HepG2 (cell line): ENCODE measurements around the gene TFPI2. TPM values are rescaled to one million over a fixed set of nuclear protein-coding genes. Genes with fewer than 3 reads are reported as not detected.
A peak's percentile ranks its signal among the peaks of the same experiment; 100 is the strongest.

Experiments used
- ATAC-seq: fragments of 200-7000 bp; cut with Tn5 transposase; 3 replicates; pipeline ENCODE4 v1.9.1; 2020; ENCODE audit warnings: mild to moderate bottlenecking, moderate library complexity
- BruUV-seq: library from RNA; stranded (reverse); fragments of 400-500 nt; replicated peaks from 2 replicates; lab custom pipeline; 2021; lab: Mats Ljungman, UMichigan
- CTCF ChIA-PET: fragments of 300-600 bp; formaldehyde crosslinking; extraction: SDS; loops from one replicate; lab custom pipeline; 2021; ENCODE audit warnings: low total read pairs, inconsistent platforms, low intra/inter-chr PET ratio; lab: Yijun Ruan, JAX
- POLR2A ChIA-PET: fragments of 350-600 bp; sonication (Branson Sonifier 250); formaldehyde crosslinking; loops from one replicate; lab custom pipeline; 2020; ENCODE audit warnings: antibody characterized with exemption, inconsistent platforms; lab: Yijun Ruan, JAX
- DNase-seq: peaks from one replicate; pipeline ENCODE4 v3.0.0-alpha.2; 2015; ENCODE audit warnings: low spot score
- FAIRE-seq: peaks from 3 replicates; lab custom pipeline; 2011; peaks lifted over from hg19 to GRCh38; lab: Jason Lieb, UNC
- H2AFZ ChIP-seq: one replicate; pipeline ENCODE4 v1.6.1; 2011; ENCODE audit warnings: low read length, inconsistent platforms
- H3K27ac ChIP-seq: fragments of 300-600 bp; 3 replicates; pipeline ENCODE4 v1.8.0; 2011; ENCODE audit warnings: mixed run types, mild to moderate bottlenecking, mixed read lengths, low read length, inconsistent platforms; ENCODE audit not compliant: insufficient read depth; ENCODE audit errors: extremely low read length
- H3K27me3 ChIP-seq, 2 experiments: fragments of 200-600 bp in 1 of 2; 2 replicates in 1 of 2; 3 replicates in 1 of 2; pipeline versions ENCODE4 v1.6.0 to v1.8.0; 2011; ENCODE audit warnings: low read length in 2 of 2, mild to moderate bottlenecking in 2 of 2, moderate library complexity in 2 of 2, inconsistent platforms in 1 of 2; ENCODE audit not compliant: insufficient read depth in 2 of 2, control insufficient read depth in 1 of 2
- H3K36me3 ChIP-seq, 2 experiments: fragments of 200-600 bp in 1 of 2; replicated peaks in 1 of 2; 2 replicates in 1 of 2; 3 replicates in 1 of 2; pipeline versions ENCODE4 v1.5.1 to v1.8.0; 2011; ENCODE audit warnings: low read length in 2 of 2, inconsistent platforms in 1 of 2; ENCODE audit not compliant: insufficient read depth in 2 of 2, control insufficient read depth in 1 of 2
- H3K4me1 ChIP-seq: 2 replicates; pipeline ENCODE4 v1.5.1; 2012; ENCODE audit warnings: low read length, inconsistent platforms; ENCODE audit not compliant: insufficient read depth
- H3K4me2 ChIP-seq: 2 replicates; pipeline ENCODE4 v1.6.0; 2011; ENCODE audit warnings: low read depth, low read length, inconsistent platforms
- H3K4me3 ChIP-seq, 3 experiments: fragments of 200-600 bp in 1 of 3; sonication (generic), shearing (Covaris generic) in 1 of 3; replicated peaks in 1 of 3; 2 replicates each; pipeline ENCODE4 v1.5.1; 2011 to 2016; ENCODE audit warnings: low read length in 3 of 3, inconsistent platforms in 2 of 3, low read depth in 2 of 3, mild to moderate bottlenecking in 2 of 3, control low read depth in 1 of 3, mixed read lengths in 1 of 3; ENCODE audit not compliant: insufficient read depth in 1 of 3
- H3K79me2 ChIP-seq: one replicate; pipeline ENCODE4 v1.6.1; 2011; ENCODE audit warnings: low read length, inconsistent platforms; ENCODE audit not compliant: insufficient read depth
- H3K9ac ChIP-seq: 2 replicates; pipeline ENCODE4 v1.6.0; 2011; ENCODE audit warnings: mild to moderate bottlenecking, low read depth, low read length, inconsistent platforms; ENCODE audit not compliant: insufficient read depth
- H3K9me3 ChIP-seq: 2 replicates; pipeline ENCODE4 v1.5.1; 2012; ENCODE audit warnings: mild to moderate bottlenecking, low read length
- H4K20me1 ChIP-seq: 2 replicates; pipeline ENCODE4 v1.6.0; 2011; ENCODE audit warnings: inconsistent platforms, mild to moderate bottlenecking, low read length, moderate library complexity; ENCODE audit not compliant: insufficient read depth
- ARHGAP35 ChIP-seq: sonication (generic); formaldehyde crosslinking; IDR thresholded peaks from 2 replicates; pipeline ENCODE4 v1.9.0; 2022; ENCODE audit warnings: mild to moderate bottlenecking, inconsistent platforms, moderate library complexity, missing genetic modification reagents, borderline replicate concordance
- ATF7 ChIP-seq, 2 experiments: fragments of 450-650 bp in 1 of 2; sonication (generic) in 1 of 2; formaldehyde crosslinking in 1 of 2; IDR thresholded peaks; 2 replicates each; pipeline versions ENCODE4 v1.4.0 to v1.6.1; 2016 to 2020; ENCODE audit warnings: antibody characterized with exemption in 1 of 2, mild to moderate bottlenecking in 1 of 2, missing genetic modification reagents in 1 of 2
- FOXJ3 ChIP-seq: sonication (generic); formaldehyde crosslinking; IDR thresholded peaks from 2 replicates; pipeline ENCODE4 v1.4.0; 2020; ENCODE audit warnings: missing genetic modification reagents, mild to moderate bottlenecking, borderline replicate concordance
- MBD4 ChIP-seq: IDR thresholded peaks from 2 replicates; pipeline ENCODE4 v1.6.1; 2012; ENCODE audit warnings: low read length, inconsistent platforms, borderline replicate concordance
- NCOR1 ChIP-seq: fragments of 200-600 bp; sonication (generic); IDR thresholded peaks from 2 replicates; pipeline ENCODE4 v1.7.0; 2017; ENCODE audit warnings: antibody characterized with exemption, low read length, borderline replicate concordance
- PHF21A ChIP-seq: sonication (generic); formaldehyde crosslinking; IDR thresholded peaks from 2 replicates; pipeline ENCODE4 v1.5.0; 2020; ENCODE audit warnings: mild to moderate bottlenecking, missing genetic modification reagents
- POLR2A ChIP-seq, 2 experiments: IDR thresholded peaks; 2 replicates each; pipeline ENCODE4 v1.6.1; 2011; ENCODE audit warnings: low read depth in 2 of 2, low read length in 2 of 2, mild to moderate bottlenecking in 1 of 2, moderate library complexity in 1 of 2; ENCODE audit not compliant: insufficient read depth in 1 of 2
- ZBTB20 ChIP-seq: sonication (generic); formaldehyde crosslinking; IDR thresholded peaks from 2 replicates; pipeline ENCODE4 v1.8.1; 2023; ENCODE audit warnings: missing genetic modification reagents, low read depth, mild to moderate bottlenecking, borderline replicate concordance
- ZBTB7A ChIP-seq: sonication (generic); formaldehyde crosslinking; IDR thresholded peaks from 2 replicates; pipeline ENCODE4 v1.8.0; 2022; ENCODE audit warnings: mild to moderate bottlenecking, missing genetic modification reagents
- ZEB1 ChIP-seq: IDR thresholded peaks from 2 replicates; pipeline ENCODE4 v1.6.1; 2012; ENCODE audit warnings: mild to moderate bottlenecking, low read depth, inconsistent platforms; ENCODE audit not compliant: insufficient replicate concordance
- ZFP90 ChIP-seq: sonication (generic); formaldehyde crosslinking; IDR thresholded peaks from 2 replicates; pipeline ENCODE4 v1.8.0; 2022; ENCODE audit warnings: missing genetic modification reagents, mild to moderate bottlenecking, inconsistent platforms, borderline replicate concordance
- ZNF10 ChIP-seq: sonication (generic); formaldehyde crosslinking; IDR thresholded peaks from 2 replicates; pipeline ENCODE4 v1.4.0; 2020; ENCODE audit warnings: mild to moderate bottlenecking, low read depth, missing genetic modification reagents, borderline replicate concordance
- ZNF382 ChIP-seq: sonication (generic); formaldehyde crosslinking; IDR thresholded peaks from 2 replicates; pipeline ENCODE4 v1.5.0; 2020; ENCODE audit warnings: missing genetic modification reagents, mild to moderate bottlenecking, borderline replicate concordance
- ZSCAN30 ChIP-seq: sonication (generic); formaldehyde crosslinking; IDR thresholded peaks from 2 replicates; pipeline ENCODE4 v1.5.0; 2020; ENCODE audit warnings: mild to moderate bottlenecking, missing genetic modification reagents
- WGBS: methylation state at CpG from one replicate; pipeline ENCODE4 v1.1.6; 2017; ENCODE audit warnings: low lambda C conversion rate; 5-methylcytosine and 5-hydroxymethylcytosine counted together
- in situ Hi-C: cut with HindIII; loops from 2 replicates; pipeline ENCODE4 v1.10.0; 2017; ENCODE audit warnings: low pct_unique_long_range_greater_than_20kb; ENCODE audit not compliant: extremely low pct_ligation_motif_present
- intact Hi-C: fragments of 100-400 bp; cut with micrococcal nuclease; formaldehyde crosslinking; loops from one replicate; pipeline ENCODE4 v1.10.0; 2022; ENCODE audit not compliant: unreplicated experiment
- polyA plus RNA-seq, 8 experiments: library from polyadenylated mRNA; depleted of rRNA in 3 of 8; stranded (reverse) in 7 of 8; unstranded in 1 of 8; fragments of >200 nt; fragmentation: Illumina TruSeq in 4 of 8; extraction: Trizol in 4 of 8; gene quantifications; 2 replicates each; pipeline versions ENCODE4 v1.2.1 to v1.2.3, GENCODE V29; 2011 to 2016; ENCODE audit warnings: low read depth in 4 of 8, missing spikeins in 1 of 8, mixed read lengths in 1 of 8; ENCODE audit not compliant: insufficient read depth in 1 of 8
- total RNA-seq, 5 experiments: library from RNA; depleted of rRNA; stranded (reverse); fragments of >200 nt; fragmentation: Illumina TruSeq; extraction: Trizol; gene quantifications; 2 replicates each; pipeline ENCODE4 v1.2.3, GENCODE V29; 2016; ENCODE audit warnings: low read depth in 1 of 5
- TF ChIP-seq, protein P1 (sequence below): conservative IDR thresholded peaks from 2 replicates; pipeline ENCODE4 v1.6.1; 2018; ENCODE audit warnings: missing genetic modification reagents
- TF ChIP-seq, protein P2 (sequence below): sonication (generic); formaldehyde crosslinking; conservative IDR thresholded peaks from 2 replicates; pipeline ENCODE4 v1.8.1; 2023; ENCODE audit warnings: missing genetic modification reagents

TFPI2 gene
- total and polyA plus RNA-seq, 2 of the 13 experiments (the other 11 are each of a cell fraction or from before 2014, with no cell fraction given), result 0.16 to 0.22 TPM

GRCh38 chr7:93933156-93933555, 42.6 kb upstream of the TFPI2 start (continued):
- TF ChIP-seq ZSCAN30 (CRISPR knock-in tag) (no peak), FOXJ3 (CRISPR knock-in tag) (no peak), NCOR1 (no peak), ZBTB20 (no peak)

GRCh38 chr7:93931655-93932054, 41.1 kb upstream of the TFPI2 start:
- in situ Hi-C loops (no loop called here), intact Hi-C loops (no loop called here)
- ChIA-PET POLR2A (no interaction called here), CTCF (no interaction called here)
- no peak for FAIRE-seq
- H4K20me1 ChIP-seq, result no peaks in the 10 kb centered on the region
- no peaks in the 10 kb centered on the region for H3K79me2 ChIP-seq
- H3K4me2 ChIP-seq, result no peak overlapping the region
- no peaks in the 10 kb centered on the region for H3K4me1 ChIP-seq
- H3K9me3 ChIP-seq, result no peaks in the 10 kb centered on the region
- no peak overlapping the region for H3K4me3 ChIP-seq
- no peak overlapping the region for H3K27ac ChIP-seq
- no peaks in the 10 kb centered on the region for H3K27me3 ChIP-seq
- TF ChIP-seq ATF7 (IDR thresholded peaks at IDR 0.05) (peak; percentile 91), ATF7 (CRISPR knock-in tag; IDR thresholded peaks at IDR 0.05) (no peak), ARHGAP35 (CRISPR knock-in tag) (no peak), ZBTB7A (CRISPR knock-in tag) (no peak)
- no peak overlapping the region for H3K9ac ChIP-seq
- no peak for ATAC-seq
- H3K36me3 ChIP-seq, result no peaks in the 10 kb centered on the region
- DNase-seq, result no peak
- no peak overlapping the region for H2AFZ ChIP-seq
- WGBS, result 27% methylated on average over 3 of the region's 3 CpGs
- no TSS peak for BruUV-seq

DNA sequence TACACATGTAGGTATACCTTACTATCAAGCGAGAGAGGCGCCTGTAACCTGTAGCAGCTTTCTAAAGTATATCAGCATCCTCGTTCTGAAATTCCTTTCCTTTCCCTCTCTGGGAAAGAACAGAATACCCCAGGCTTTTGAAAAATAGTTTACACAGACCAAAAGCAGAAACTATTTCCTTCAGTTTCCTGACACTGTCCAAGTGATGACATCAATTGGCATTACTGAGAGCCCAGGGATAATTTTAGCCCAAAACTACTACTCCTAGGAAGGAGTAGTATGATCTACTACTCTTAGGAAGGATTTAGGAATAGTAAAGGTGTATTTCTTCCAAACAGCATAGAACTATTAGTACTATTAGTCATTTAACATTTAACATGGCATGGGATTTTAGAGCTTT, 37.0 kb upstream of the TFPI2 start:
- BruUV-seq, result no TSS peak
- H3K4me1 ChIP-seq, result no peaks in the 10 kb centered on the region
- FAIRE-seq (no peak), DNase-seq (no peak), ATAC-seq (no peak)
- WGBS, result 2% methylated on average over 3 of the region's 3 CpGs
- no peaks in the 10 kb centered on the region for H3K79me2 ChIP-seq
- ChIA-PET POLR2A (no interaction called here), CTCF (no interaction called here)
- H3K27me3 ChIP-seq, result no peaks in the 10 kb centered on the region; a peak in 1 of 5 replicates
- in situ Hi-C loops (no loop called here), intact Hi-C loops (no loop called here)
- no peaks in the 10 kb centered on the region for H4K20me1 ChIP-seq
- no peak overlapping the region for H3K4me3 ChIP-seq
- H3K9ac ChIP-seq, result no peak overlapping the region
- H2AFZ ChIP-seq, result no peak overlapping the region
- H3K9me3 ChIP-seq, result no peaks in the 10 kb centered on the region
- H3K27ac ChIP-seq, result no peak overlapping the region
- H3K36me3 ChIP-seq, result no peaks in the 10 kb centered on the region
- H3K4me2 ChIP-seq, result no peak overlapping the region
- no peak for TF ChIP-seq PHF21A (CRISPR knock-in tag)
- TF ChIP-seq ZEB1, result no peak
- TF ChIP-seq, protein P1, sequence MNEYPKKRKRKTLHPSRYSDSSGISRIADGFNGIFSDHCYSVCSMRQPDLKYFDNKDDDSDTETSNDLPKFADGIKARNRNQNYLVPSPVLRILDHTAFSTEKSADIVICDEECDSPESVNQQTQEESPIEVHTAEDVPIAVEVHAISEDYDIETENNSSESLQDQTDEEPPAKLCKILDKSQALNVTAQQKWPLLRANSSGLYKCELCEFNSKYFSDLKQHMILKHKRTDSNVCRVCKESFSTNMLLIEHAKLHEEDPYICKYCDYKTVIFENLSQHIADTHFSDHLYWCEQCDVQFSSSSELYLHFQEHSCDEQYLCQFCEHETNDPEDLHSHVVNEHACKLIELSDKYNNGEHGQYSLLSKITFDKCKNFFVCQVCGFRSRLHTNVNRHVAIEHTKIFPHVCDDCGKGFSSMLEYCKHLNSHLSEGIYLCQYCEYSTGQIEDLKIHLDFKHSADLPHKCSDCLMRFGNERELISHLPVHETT (CRISPR knock-in tag), result no peak
- TF ChIP-seq POLR2A (IDR thresholded peaks at IDR 0.05; ENCODE audit: insufficient read depth in 1 of 2, low read depth in 2 of 2, low read length in 2 of 2), result no peak
- TF ChIP-seq, protein P2, sequence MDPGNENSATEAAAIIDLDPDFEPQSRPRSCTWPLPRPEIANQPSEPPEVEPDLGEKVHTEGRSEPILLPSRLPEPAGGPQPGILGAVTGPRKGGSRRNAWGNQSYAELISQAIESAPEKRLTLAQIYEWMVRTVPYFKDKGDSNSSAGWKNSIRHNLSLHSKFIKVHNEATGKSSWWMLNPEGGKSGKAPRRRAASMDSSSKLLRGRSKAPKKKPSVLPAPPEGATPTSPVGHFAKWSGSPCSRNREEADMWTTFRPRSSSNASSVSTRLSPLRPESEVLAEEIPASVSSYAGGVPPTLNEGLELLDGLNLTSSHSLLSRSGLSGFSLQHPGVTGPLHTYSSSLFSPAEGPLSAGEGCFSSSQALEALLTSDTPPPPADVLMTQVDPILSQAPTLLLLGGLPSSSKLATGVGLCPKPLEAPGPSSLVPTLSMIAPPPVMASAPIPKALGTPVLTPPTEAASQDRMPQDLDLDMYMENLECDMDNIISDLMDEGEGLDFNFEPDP (CRISPR knock-in tag), result no peak
- no peak for TF ChIP-seq FOXJ3 (CRISPR knock-in tag)
- TF ChIP-seq ZFP90, result no peak
- no peak for TF ChIP-seq ZNF10 (CRISPR knock-in tag)
- TF ChIP-seq MBD4, result no peak
- no peak for TF ChIP-seq ZNF382 (CRISPR knock-in tag)
